8988T (cell line): Measurements from ENCODE around the gene RHBDL1.

Experiments
- DNase-seq: peaks from one replicate; pipeline ENCODE4 v3.0.0; 2011

Gene RHBDL1

GRCh38 chr16:637081-638018 is 38.1 kb upstream of the RHBDL1 start:
- DNase-seq = peak; percentile 97

- DNase-seq = no peak
Measured at GRCh38 chr16:638034-638543, 37.4 kb upstream of the RHBDL1 start.

- no peak for DNase-seq
Measured at GRCh38 chr16:638836-639235, 36.6 kb upstream of the RHBDL1 start.

- DNase-seq = no peak
Measured at GRCh38 chr16:640614-641013, 34.9 kb upstream of the RHBDL1 start.

GRCh38 chr16:641326-642188 is 33.9 kb upstream of the RHBDL1 start, which contains the start of gene MCRIP2:
Gene MCRIP2 (plus strand): TSS chr16:641828. CDS start chr16:641992, 164 bp downstream.
- peak; percentile 96 for DNase-seq

GRCh38 chr16:642189-643049 is 33.1 kb upstream of the RHBDL1 start:
- DNase-seq = no peak

GRCh38 chr16:643050-643368 is 32.5 kb upstream of the RHBDL1 start:
- no peak for DNase-seq

- DNase-seq = no peak
Measured at GRCh38 chr16:644556-644955, 30.9 kb upstream of the RHBDL1 start.

- DNase-seq = no peak
Measured at GRCh38 chr16:645852-646678, 29.4 kb upstream of the RHBDL1 start.

- DNase-seq = no peak
Measured at GRCh38 chr16:646679-647172, 28.7 kb upstream of the RHBDL1 start.

GRCh38 chr16:647173-647902 is 28.1 kb upstream of the RHBDL1 start:
- DNase-seq = no peak

GRCh38 chr16:648071-648780 is 27.2 kb upstream of the RHBDL1 start:
- DNase-seq = no peak

GRCh38 chr16:648781-649589 is 26.5 kb upstream of the RHBDL1 start, which contains the start of gene WDR90:
Gene WDR90 (plus strand): TSS chr16:649365. CDS start chr16:649417, 52 bp downstream.
- DNase-seq = no peak

- no peak for DNase-seq
Measured at GRCh38 chr16:649631-650030, 25.8 kb upstream of the RHBDL1 start.

- no peak for DNase-seq
Measured at GRCh38 chr16:651844-652243, 23.6 kb upstream of the RHBDL1 start.

- DNase-seq = no peak
Measured at GRCh38 chr16:652454-653305, 22.8 kb upstream of the RHBDL1 start.

- DNase-seq = no peak
Measured at GRCh38 chr16:654034-654433, 21.4 kb upstream of the RHBDL1 start.

GRCh38 chr16:657487-657886 is 18.0 kb upstream of the RHBDL1 start:
- DNase-seq = no peak
